CD14-positive monocyte (primary cell): ENCODE results near the gene GLB1L2. TPM values are rescaled to one million over a fixed set of nuclear protein-coding genes. Genes with fewer than 3 reads are reported as not detected.

Experiments used
- DNase-seq, 3 donors: peaks; one replicate each; pipeline ENCODE4 v3.0.0-alpha.2; 2011 to 2022
- H2AFZ ChIP-seq: 2 replicates; pipeline ENCODE4 v1.6.0; 2012; ENCODE audit warnings: mild to moderate bottlenecking, low read depth, low read length, inconsistent platforms; ENCODE audit not compliant: insufficient read depth, poor library complexity, severe bottlenecking
- H3K27ac ChIP-seq, 2 donors: 1 replicate in 1 of 2; 2 replicates in 1 of 2; pipeline ENCODE4 v1.5.1; 2012 to 2013; ENCODE audit warnings: low read length in 2 of 2, control low read depth in 1 of 2, inconsistent platforms in 1 of 2, low read depth in 1 of 2, mild to moderate bottlenecking in 1 of 2
- H3K27me3 ChIP-seq, 2 donors: one replicate each; pipeline versions ENCODE4 v1.6.0 to v1.6.1; 2011 to 2013; ENCODE audit warnings: low read length in 2 of 2; ENCODE audit not compliant: control insufficient read depth in 2 of 2, insufficient read depth in 2 of 2
- H3K36me3 ChIP-seq, 2 donors: replicated peaks in 1 of 2; 1 replicate in 1 of 2; 2 replicates in 1 of 2; pipeline versions ENCODE4 v1.5.1 to v1.6.1; 2012 to 2013; ENCODE audit warnings: low read length in 2 of 2, control low read depth in 1 of 2, inconsistent platforms in 1 of 2, mild to moderate bottlenecking in 1 of 2; ENCODE audit not compliant: insufficient read depth in 2 of 2, control insufficient read depth in 1 of 2
- H3K4me1 ChIP-seq, 2 donors: 1 replicate in 1 of 2; 2 replicates in 1 of 2; pipeline versions ENCODE4 v1.5.1 to v1.6.1; 2012 to 2013; ENCODE audit warnings: low read length in 2 of 2, control low read depth in 1 of 2, inconsistent platforms in 1 of 2, mild to moderate bottlenecking in 1 of 2, moderate library complexity in 1 of 2; ENCODE audit not compliant: insufficient read depth in 2 of 2, control insufficient read depth in 1 of 2
- H3K4me2 ChIP-seq: replicated peaks from 2 replicates; pipeline ENCODE3; 2012; ENCODE audit warnings: low read length, moderate library complexity, mild to moderate bottlenecking; ENCODE audit not compliant: poor library complexity, severe bottlenecking; ENCODE audit errors: extremely low read depth
- H3K4me3 ChIP-seq, 3 experiments: fragments of 200-600 bp in 1 of 3; sonication (generic) in 1 of 3; replicated peaks in 1 of 3; 1 replicate in 2 of 3; 2 replicates in 1 of 3; pipeline ENCODE4 v1.5.1; 2011 to 2013; ENCODE audit warnings: low read length in 3 of 3, mild to moderate bottlenecking in 3 of 3, control low read depth in 2 of 3, low read depth in 2 of 3, inconsistent platforms in 1 of 3, moderate library complexity in 1 of 3
- H3K79me2 ChIP-seq: 2 replicates; pipeline ENCODE4 v1.6.0; 2012; ENCODE audit warnings: mild to moderate bottlenecking, control low read depth, inconsistent platforms, low read length, moderate library complexity; ENCODE audit not compliant: insufficient read depth
- H3K9ac ChIP-seq: 2 replicates; pipeline ENCODE4 v1.6.0; 2017; ENCODE audit warnings: low read length, mild to moderate bottlenecking; ENCODE audit not compliant: insufficient read depth, poor library complexity, severe bottlenecking
- H3K9me3 ChIP-seq, 2 donors: replicated peaks in 1 of 2; 1 replicate in 1 of 2; 2 replicates in 1 of 2; pipeline versions ENCODE4 v1.5.1 to v1.6.1; 2012 to 2013; ENCODE audit warnings: low read length in 2 of 2, control low read depth in 1 of 2; ENCODE audit not compliant: control insufficient read depth in 1 of 2, insufficient read depth in 1 of 2
- H4K20me1 ChIP-seq: 2 replicates; pipeline ENCODE4 v1.6.0; 2012; ENCODE audit warnings: mild to moderate bottlenecking, low read length, control low read depth, moderate library complexity; ENCODE audit not compliant: insufficient read depth
- H3K27ac Mint-ChIP-seq, 7 donors: one replicate each; pipeline ENCODE4 v1.8.0; 2020; ENCODE audit warnings: mild to moderate bottlenecking in 7 of 7, mixed read lengths in 7 of 7, moderate library complexity in 6 of 7, inconsistent platforms in 2 of 7
- H3K27me3 Mint-ChIP-seq, 3 donors: one replicate each; pipeline ENCODE4 v1.8.0; 2021 to 2022; ENCODE audit warnings: low read depth in 3 of 3, mild to moderate bottlenecking in 3 of 3, mixed read lengths in 3 of 3, moderate library complexity in 3 of 3, inconsistent platforms in 1 of 3
- H3K36me3 Mint-ChIP-seq, 2 donors: one replicate each; pipeline ENCODE4 v1.8.0; 2020; ENCODE audit warnings: mixed read lengths in 2 of 2, inconsistent platforms in 1 of 2, mild to moderate bottlenecking in 1 of 2
- H3K4me1 Mint-ChIP-seq: one replicate; pipeline ENCODE4 v1.8.0; 2020; ENCODE audit warnings: mild to moderate bottlenecking, mixed read lengths
- H3K4me3 Mint-ChIP-seq, 2 donors: one replicate each; pipeline ENCODE4 v1.8.0; 2020; ENCODE audit warnings: mild to moderate bottlenecking in 2 of 2, mixed read lengths in 2 of 2, moderate library complexity in 1 of 2
- H3K9me3 Mint-ChIP-seq, 7 donors: one replicate each; pipeline ENCODE4 v1.8.0; 2020 to 2022; ENCODE audit warnings: mixed read lengths in 7 of 7, mild to moderate bottlenecking in 6 of 7, moderate library complexity in 6 of 7, inconsistent platforms in 2 of 7
- WGBS: methylation state at CpG from one replicate; pipeline ENCODE4 v1.1.5; 2013; ENCODE audit warnings: missing lambda C conversion rate; ENCODE audit not compliant: insufficient coverage; 5-methylcytosine and 5-hydroxymethylcytosine counted together
- intact Hi-C, 2 donors: fragments of 100-400 bp; cut with micrococcal nuclease; formaldehyde crosslinking; loops; one replicate each; pipeline versions ENCODE4 v1.15.0 to v1.15.1; 2023
- polyA plus RNA-seq, 3 donors: library from polyadenylated mRNA; depleted of rRNA in 1 of 3; unstranded in 2 of 3; stranded (reverse) in 1 of 3; fragments of 300-500 nt in 2 of 3; fragments of >200 nt in 1 of 3; fragmentation: Illumina TruSeq in 2 of 3; gene quantifications; 1 replicate in 2 of 3; 2 replicates in 1 of 3; pipeline ENCODE4 v1.2.3, GENCODE V29; 2012 to 2021
- TF ChIP-seq, protein P1 (sequence below): fragments of 200-600 bp; IDR thresholded peaks from one replicate; pipeline ENCODE4 v1.8.0; 2022; ENCODE audit warnings: antibody characterized with exemption, mild to moderate bottlenecking

The GLB1L2 gene
- polyA plus RNA-seq, 3 donors, result not detected

DNA sequence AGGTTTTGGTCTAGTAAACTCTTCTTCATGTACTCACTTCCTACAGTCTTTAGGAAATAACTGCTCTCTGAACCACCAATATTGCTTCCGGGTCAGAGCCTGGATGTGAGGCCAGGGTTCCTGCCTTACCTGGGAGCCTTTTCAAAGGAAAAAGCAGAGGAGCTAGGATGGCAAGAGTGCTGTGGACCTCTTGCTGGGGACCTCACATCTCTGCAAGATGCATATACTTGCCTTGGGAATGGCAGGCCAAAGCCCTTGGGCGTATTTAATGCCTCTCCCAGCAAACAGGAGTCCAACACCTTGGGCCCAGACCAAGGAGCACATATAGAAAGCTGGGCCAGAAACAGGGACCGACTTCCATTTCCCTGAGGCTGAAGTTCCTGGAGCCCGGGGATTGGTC, 5.3 kb downstream of the GLB1L2 start:
- H2AFZ ChIP-seq, result no peak overlapping the region
- H3K4me3 ChIP-seq, result no peak overlapping the region
- H3K4me2 ChIP-seq, result no peak overlapping the region
- no peaks in the 10 kb centered on the region for H3K36me3 Mint-ChIP-seq
- TF ChIP-seq, protein P1, sequence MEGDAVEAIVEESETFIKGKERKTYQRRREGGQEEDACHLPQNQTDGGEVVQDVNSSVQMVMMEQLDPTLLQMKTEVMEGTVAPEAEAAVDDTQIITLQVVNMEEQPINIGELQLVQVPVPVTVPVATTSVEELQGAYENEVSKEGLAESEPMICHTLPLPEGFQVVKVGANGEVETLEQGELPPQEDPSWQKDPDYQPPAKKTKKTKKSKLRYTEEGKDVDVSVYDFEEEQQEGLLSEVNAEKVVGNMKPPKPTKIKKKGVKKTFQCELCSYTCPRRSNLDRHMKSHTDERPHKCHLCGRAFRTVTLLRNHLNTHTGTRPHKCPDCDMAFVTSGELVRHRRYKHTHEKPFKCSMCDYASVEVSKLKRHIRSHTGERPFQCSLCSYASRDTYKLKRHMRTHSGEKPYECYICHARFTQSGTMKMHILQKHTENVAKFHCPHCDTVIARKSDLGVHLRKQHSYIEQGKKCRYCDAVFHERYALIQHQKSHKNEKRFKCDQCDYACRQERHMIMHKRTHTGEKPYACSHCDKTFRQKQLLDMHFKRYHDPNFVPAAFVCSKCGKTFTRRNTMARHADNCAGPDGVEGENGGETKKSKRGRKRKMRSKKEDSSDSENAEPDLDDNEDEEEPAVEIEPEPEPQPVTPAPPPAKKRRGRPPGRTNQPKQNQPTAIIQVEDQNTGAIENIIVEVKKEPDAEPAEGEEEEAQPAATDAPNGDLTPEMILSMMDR, result no peak
- H3K27ac ChIP-seq, result no peak overlapping the region
- peaks cover 0 to 4% of the 10 kb centered on the region in 2 donors for H3K9me3 ChIP-seq
- peaks cover 4 to 7% of the 10 kb centered on the region in 2 donors for H3K4me1 ChIP-seq
- H3K4me1 Mint-ChIP-seq, result peaks cover 5% of the 10 kb centered on the region
- peaks cover 12 to 32% of the 10 kb centered on the region in 2 donors for H3K27me3 ChIP-seq
- H3K27ac Mint-ChIP-seq, result no peak overlapping the region
- H3K4me3 Mint-ChIP-seq, result no peak overlapping the region
- peaks cover 0 to 4% (median 0%) of the 10 kb centered on the region in 7 donors for H3K9me3 Mint-ChIP-seq
- peaks cover 23 to 32% (median 25%) of the 10 kb centered on the region in 3 donors for H3K27me3 Mint-ChIP-seq
- H3K9ac ChIP-seq, result no peak overlapping the region
- no peaks in the 10 kb centered on the region for H3K36me3 ChIP-seq
- no peaks in the 10 kb centered on the region for H4K20me1 ChIP-seq
- H3K79me2 ChIP-seq, result no peaks in the 10 kb centered on the region
- intact Hi-C loops, result no loop called here
- WGBS, result 93% methylated on average over 4 of the region's 4 CpGs
- no peak for DNase-seq

DNA sequence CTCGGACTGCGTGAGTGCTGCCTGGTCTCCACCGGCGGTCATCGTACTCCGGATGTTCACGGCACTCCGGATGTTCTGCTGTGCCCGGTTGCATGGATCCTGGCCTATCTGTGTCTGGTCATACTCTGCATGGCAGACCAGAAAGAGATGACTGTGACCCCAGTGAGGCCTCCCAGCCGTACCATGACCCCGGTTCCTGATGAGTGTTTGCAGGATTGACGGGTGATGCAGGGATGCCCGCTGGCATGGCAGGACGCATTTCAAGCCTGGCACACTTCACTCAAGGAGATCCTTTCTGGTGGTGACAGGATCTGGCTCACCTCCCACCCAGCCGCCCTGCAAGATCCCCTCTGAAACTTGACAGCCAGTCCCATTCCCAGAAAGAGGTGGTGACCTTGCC, 6.3 kb downstream of the GLB1L2 start:
- TF ChIP-seq, protein P1, result no peak
- H2AFZ ChIP-seq, result no peak overlapping the region
- no peaks in the 10 kb centered on the region for H4K20me1 ChIP-seq
- no peak overlapping the region for H3K9ac ChIP-seq
- Mint-ChIP-seq H3K27ac (no peak overlapping the region), H3K27me3 (peaks cover 16 to 23% (median 16%) of the 10 kb centered on the region in 3 donors), H3K9me3 (no peaks in the 10 kb centered on the region), H3K4me3 (no peak overlapping the region), H3K4me1 (no peaks in the 10 kb centered on the region), H3K36me3 (no peaks in the 10 kb centered on the region)
- no peak overlapping the region for H3K4me2 ChIP-seq
- no peak for DNase-seq
- no peak overlapping the region for H3K27ac ChIP-seq
- H3K36me3 ChIP-seq, result no peaks in the 10 kb centered on the region
- 92% methylated on average over 14 of the region's 15 CpGs for whole genome bisulfite sequencing
- no peak overlapping the region for H3K4me3 ChIP-seq
- H3K4me1 ChIP-seq, result no peaks in the 10 kb centered on the region
- peaks cover 3 to 22% of the 10 kb centered on the region in 2 donors for H3K27me3 ChIP-seq
- no peaks in the 10 kb centered on the region for H3K9me3 ChIP-seq
- no peaks in the 10 kb centered on the region for H3K79me2 ChIP-seq
- intact Hi-C loops, result no loop called here
